Measurements from ENCODE around the gene VRTN.

The VRTN gene

GRCh38 chr14:74308695-74309094 lies 39.6 kb upstream of the VRTN start:
- DNase-seq (ENCODE audit: low read depth), result no peak
- no peak overlapping the region for H3K4me3 ChIP-seq (ENCODE audit: low read depth, low read length)
- no peak for TF ChIP-seq MYC (IDR thresholded peaks at IDR 0.05; ENCODE audit: low read depth, low read length)
- TF ChIP-seq POLR2A (IDR thresholded peaks at IDR 0.05; ENCODE audit: extremely low read depth, insufficient read length), result no peak
- no peak for TF ChIP-seq CTCF (IDR thresholded peaks at IDR 0.05; ENCODE audit: low read depth, low read length)
- TF ChIP-seq MAX (IDR thresholded peaks at IDR 0.05; ENCODE audit: low read depth, low read length), result no peak

- DNase-seq (ENCODE audit: low read depth), result no peak
- no peak for TF ChIP-seq MYC (IDR thresholded peaks at IDR 0.05; ENCODE audit: low read depth, low read length)
- TF ChIP-seq MAX (IDR thresholded peaks at IDR 0.05; ENCODE audit: low read depth, low read length), result no peak
- TF ChIP-seq CTCF (IDR thresholded peaks at IDR 0.05; ENCODE audit: low read depth, low read length), result no peak
- TF ChIP-seq POLR2A (IDR thresholded peaks at IDR 0.05; ENCODE audit: extremely low read depth, insufficient read length), result no peak
- H3K4me3 ChIP-seq (ENCODE audit: low read depth, low read length), result no peak overlapping the region
Observed at GRCh38 chr14:74309125-74310022, 38.9 kb upstream of the VRTN start.

GRCh38 chr14:74312161-74312560 lies 36.1 kb upstream of the VRTN start:
- no peak overlapping the region for H3K4me3 ChIP-seq (ENCODE audit: low read depth, low read length)
- no peak for TF ChIP-seq MAX (IDR thresholded peaks at IDR 0.05; ENCODE audit: low read depth, low read length)
- no peak for TF ChIP-seq MYC (IDR thresholded peaks at IDR 0.05; ENCODE audit: low read depth, low read length)
- no peak for TF ChIP-seq CTCF (IDR thresholded peaks at IDR 0.05; ENCODE audit: low read depth, low read length)
- TF ChIP-seq POLR2A (IDR thresholded peaks at IDR 0.05; ENCODE audit: extremely low read depth, insufficient read length), result no peak
- DNase-seq (ENCODE audit: low read depth), result no peak

- no peak for TF ChIP-seq MYC (IDR thresholded peaks at IDR 0.05; ENCODE audit: low read depth, low read length)
- TF ChIP-seq CTCF (IDR thresholded peaks at IDR 0.05; ENCODE audit: low read depth, low read length), result no peak
- TF ChIP-seq POLR2A (IDR thresholded peaks at IDR 0.05; ENCODE audit: extremely low read depth, insufficient read length), result no peak
- no peak for TF ChIP-seq MAX (IDR thresholded peaks at IDR 0.05; ENCODE audit: low read depth, low read length)
- no peak for DNase-seq (ENCODE audit: low read depth)
- no peak overlapping the region for H3K4me3 ChIP-seq (ENCODE audit: low read depth, low read length)
Observed at GRCh38 chr14:74313601-74314000, 34.7 kb upstream of the VRTN start.

- DNase-seq (ENCODE audit: low read depth), result no peak
- TF ChIP-seq CTCF (IDR thresholded peaks at IDR 0.05; ENCODE audit: low read depth, low read length), result no peak
- no peak for TF ChIP-seq MAX (IDR thresholded peaks at IDR 0.05; ENCODE audit: low read depth, low read length)
- TF ChIP-seq POLR2A (IDR thresholded peaks at IDR 0.05; ENCODE audit: extremely low read depth, insufficient read length), result no peak
- no peak for TF ChIP-seq MYC (IDR thresholded peaks at IDR 0.05; ENCODE audit: low read depth, low read length)
- no peak overlapping the region for H3K4me3 ChIP-seq (ENCODE audit: low read depth, low read length)
Observed at GRCh38 chr14:74314576-74314975, 33.7 kb upstream of the VRTN start.
